ENCODE data around the gene FAF1.
"Not testable (repeated sequence)": the region's sequence is repeated elsewhere in the genome, so short reads cannot be mapped to it uniquely, and the experiment has no call there.

Gene FAF1

DNA sequence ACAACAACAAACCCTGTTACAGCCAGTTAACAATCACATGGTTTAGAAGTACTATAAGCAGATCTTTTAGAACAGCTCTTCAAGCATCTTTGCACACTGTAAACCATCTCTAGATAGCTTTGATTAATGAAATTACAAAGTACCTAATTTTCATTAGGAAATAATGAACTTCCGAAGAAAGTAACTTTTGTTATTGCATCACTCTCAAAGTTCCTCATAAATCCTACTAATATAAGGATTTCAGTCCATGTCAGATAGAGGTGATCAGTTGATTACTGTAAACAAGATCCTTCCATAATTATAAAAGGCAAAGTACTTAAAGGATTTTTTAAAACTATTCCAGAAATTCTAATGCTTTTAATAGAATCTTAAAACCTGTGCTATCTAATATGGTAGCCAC lies 58.2 kb downstream of the FAF1 start:
- no peak for DNase-seq

DNA sequence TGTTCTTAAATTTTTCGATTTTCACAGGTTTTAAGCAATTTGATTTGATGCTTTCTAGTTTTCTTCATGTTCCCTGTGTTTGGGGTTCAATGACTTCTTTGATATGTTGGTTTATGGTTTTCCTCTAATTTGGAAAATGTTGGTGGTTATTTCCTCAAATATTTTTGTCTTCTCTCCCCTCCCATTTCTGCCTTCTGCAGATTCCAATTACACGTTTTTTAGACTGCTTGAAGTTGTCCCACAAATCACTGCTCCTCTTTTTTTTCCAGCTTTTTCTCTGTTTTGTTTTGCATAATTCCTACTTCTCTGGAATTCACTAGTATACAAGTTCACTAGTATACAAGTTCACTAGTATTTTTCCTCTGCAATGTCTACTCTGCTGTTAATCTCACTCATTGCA lies 61.3 kb downstream of the FAF1 start:
- no peak for DNase-seq

DNA sequence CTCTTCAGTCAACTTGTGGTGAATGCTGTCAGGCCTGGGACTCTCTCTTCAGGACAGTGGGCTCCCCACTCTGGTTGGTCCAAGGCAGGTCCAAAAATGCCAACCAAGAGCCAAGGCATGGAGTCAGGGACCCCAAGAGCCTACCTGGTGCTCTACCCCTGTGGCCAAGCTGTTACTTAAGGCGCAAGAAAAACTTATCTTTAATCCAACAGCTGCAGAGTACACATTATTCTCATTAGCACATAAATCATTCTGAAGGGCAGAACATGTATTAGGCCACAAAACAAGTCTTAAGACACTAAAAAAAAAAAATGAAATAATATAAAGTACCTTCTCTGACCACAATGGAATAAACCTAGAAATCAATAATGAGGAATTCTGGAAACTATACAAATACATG lies 65.7 kb downstream of the FAF1 start:
- DNase-seq = no peak

DNA sequence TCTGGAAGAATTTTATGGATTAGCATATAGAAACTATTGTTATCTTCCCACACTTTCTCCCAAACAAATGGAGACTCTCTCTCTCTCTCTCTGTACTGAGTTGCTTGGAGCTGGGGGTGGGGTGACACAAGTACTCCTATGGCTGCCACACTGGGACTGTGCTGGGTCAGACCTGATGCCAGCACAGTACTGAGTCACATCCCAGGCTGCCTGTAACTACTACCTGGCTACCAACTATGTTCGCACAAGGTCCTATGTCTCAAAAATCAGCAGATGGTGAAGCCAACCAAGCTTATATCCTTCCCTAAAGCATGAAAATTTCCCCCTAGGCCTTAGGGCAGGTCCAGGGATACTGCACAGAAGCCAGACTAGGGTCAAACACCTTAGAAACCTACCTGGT lies 66.6 kb downstream of the FAF1 start:
- no peak for DNase-seq

DNA sequence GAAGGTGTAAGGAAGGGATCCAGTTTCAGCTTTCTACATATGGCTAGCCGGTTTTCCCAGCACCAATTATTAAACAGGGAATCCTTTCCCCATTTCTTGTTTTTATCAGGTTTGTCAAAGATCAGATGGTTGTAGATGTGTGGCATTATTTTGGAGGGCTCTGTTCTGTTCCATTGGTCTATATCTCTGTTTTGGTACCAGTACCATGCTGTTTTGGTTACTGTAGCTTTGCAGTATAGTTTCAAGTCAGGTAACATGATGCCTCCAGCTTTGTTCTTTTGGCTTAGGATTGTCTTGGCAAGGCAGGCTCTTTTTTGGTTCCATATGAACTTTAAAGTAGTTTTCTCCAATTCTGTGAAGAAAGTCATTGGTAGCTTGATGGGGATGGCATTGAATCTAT lies 72.5 kb downstream of the FAF1 start:
- DNase-seq = not testable (repeated sequence)

DNA sequence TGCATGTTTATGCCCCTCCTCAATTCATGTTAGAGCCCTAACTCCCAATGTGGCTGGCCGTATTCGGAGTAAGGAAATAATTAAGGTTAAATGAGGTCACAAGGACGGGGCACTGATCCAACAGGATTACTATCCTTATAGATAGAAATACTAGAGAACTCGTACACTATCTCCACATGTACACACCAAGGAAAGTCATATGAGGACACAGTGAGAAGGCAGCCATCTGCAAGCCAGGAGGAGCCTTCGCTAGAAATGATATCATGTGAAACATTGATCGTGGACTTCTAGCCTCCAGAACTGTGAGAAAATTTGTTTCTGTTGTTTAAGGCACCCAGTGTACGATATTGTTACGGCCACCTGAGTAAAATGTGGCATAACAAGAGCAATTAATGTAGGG lies 79.7 kb downstream of the FAF1 start:
- DNase-seq = no peak

DNA sequence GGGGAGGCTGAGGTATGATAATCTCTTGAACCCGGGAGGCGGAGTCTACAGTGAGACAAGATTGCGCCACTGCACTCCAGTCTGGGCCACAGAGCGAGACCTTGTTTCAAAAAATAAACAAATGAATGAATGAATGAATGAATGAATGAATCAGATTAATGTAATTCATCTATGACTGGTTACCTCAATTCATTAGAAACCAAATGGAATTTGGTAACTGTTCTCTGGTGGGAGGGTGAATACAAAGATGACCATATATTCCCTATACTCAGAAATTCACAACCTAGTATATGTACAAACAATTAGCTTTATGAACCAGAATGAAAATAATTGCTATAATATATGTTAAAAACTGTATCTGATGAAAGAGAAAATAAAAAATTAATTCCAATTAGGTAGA lies 80.9 kb downstream of the FAF1 start:
- no peak for DNase-seq

DNA sequence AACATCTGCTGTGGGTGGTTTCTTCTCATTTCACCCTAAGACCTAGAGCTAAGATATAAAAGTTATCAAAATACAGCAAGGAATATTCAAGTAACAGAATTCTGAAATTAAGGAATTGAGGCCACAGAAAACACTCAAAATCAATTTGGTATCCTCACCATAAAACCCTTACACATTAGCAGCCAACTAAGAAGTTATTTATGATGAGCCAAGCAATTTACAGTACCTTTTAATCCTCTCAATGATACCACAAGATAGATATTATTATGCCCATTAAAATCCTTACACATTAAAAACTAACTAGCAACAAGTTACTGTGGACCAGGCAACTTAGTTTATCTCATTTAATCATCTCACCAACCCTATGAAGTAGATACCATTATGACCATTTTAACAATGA lies 81.6 kb downstream of the FAF1 start:
- DNase-seq = no peak

DNA sequence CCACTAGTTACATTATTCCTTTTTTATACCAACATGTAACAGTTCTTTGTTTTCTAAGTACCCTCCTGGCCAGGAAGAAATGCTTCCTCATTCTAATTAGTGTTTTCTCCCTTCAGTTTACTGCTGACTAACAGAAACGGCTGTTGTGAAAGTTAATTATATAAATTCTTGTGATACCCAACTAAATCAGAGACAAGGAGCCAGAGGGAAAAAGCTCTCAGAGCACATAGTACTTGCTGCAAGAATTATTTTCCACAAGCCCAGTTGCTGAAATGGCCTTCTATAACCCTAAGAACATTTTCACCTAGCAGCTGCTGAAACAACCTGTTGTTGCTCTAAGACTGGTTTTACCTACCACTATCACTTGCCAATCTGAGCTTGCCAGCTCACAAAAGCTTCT lies 82.4 kb downstream of the FAF1 start:
- DNase-seq = no peak

DNA sequence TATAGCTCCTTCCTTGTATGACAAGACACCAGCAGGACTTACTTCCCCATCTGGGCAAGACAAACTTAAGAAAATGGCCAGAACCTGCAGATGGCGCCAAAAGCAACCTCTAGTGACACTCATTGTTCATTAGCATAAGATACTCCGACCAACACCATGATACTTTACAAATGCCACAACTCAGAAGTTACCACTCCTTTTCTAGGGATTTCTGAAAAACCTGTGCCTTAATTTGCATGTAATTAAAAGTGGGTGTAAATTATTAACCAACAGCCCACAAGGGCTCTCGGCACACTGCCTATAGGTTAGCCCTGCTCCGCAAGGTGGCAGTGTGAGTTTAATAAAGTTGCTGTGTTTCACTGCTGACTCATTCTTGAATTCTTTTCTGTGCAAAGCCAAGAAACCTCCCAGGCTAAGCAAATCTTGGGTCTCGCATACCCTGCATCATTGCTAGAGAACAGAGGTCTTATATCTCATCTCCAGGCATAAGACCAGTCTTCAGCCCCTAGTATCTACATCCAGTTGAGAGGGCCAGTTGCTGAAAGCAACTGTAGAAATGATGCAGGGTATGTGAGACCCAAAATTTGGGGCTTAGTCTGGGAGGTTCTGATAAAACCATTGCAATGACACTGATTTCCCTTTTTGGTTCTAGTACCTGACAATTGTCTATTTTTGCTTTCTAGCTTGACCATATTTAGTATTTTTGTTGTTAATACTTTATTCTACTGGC lies 86.4 kb downstream of the FAF1 start:
- DNase-seq = no peak

DNA sequence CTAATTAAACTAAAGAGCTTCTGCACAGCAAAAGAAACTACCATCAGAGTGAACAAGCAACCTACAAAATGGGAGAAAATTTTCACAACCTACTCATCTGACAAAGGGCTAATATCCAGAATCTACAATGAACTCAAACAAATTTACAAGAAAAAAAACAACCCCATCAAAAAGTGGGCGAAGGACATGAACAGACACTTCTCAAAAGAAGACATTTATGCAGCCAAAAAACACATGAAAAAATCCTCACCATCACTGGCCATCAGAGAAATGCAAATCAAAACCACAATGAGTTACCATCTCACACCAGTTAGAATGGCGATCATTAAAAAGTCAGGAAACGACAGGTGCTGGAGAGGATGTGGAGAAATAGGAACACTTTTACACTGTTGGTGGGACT lies 95.2 kb downstream of the FAF1 start:
- DNase-seq = not testable (repeated sequence)

DNA sequence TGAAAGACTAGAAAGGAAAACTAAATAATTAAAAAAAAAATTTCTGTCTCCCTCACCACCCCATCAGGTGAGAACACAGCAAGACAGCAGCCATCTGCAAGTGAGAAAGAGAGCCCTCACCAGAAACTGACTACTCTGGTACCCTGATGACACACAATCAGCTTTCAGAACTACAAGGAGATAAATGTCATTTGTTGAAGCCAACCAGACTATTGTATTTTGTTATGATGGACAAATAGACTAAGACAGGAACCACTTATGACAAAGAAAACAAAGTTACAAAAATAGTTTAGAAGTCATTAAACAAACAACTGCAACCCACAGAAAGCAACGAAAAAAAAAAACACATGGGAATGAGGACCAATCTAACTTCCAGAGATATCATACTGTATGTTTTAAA lies 98.3 kb downstream of the FAF1 start:
- DNase-seq = no peak

DNA sequence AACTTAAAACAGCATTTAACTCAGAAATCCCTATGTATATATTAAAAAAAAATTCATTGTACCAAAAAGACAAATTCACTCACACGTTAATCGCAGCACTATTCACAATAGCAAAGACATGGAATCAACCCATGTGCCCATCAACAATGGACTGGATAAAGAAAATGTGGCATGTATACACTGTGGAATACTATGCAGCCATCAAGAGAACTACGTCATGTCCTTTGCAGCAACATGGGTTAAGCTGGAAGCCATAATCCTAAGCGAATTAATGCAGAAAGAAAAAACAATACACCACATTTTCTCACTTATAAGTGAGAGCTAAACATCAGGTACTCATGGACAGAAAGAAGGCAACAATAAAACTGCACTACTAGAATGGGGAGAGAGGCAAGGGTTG lies 99.4 kb downstream of the FAF1 start:
- no peak for DNase-seq

DNA sequence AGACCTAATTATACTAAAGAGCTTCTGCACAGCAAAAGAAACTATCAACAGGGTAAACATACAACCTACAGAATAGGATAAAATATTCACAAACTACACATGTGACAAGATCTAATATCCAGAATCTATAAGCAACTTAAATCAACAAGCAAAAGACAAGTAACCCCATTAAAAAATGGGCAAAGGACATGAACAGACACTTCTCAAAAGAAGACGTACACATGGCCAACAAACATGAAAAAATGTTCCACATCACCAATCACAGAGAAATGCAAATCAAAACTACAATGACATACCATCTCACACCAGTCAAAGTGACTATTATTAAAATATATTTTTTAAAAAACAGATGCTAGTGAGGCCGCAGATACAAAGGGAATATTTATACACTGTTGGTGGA lies 99.8 kb downstream of the FAF1 start:
- no peak for DNase-seq

DNA sequence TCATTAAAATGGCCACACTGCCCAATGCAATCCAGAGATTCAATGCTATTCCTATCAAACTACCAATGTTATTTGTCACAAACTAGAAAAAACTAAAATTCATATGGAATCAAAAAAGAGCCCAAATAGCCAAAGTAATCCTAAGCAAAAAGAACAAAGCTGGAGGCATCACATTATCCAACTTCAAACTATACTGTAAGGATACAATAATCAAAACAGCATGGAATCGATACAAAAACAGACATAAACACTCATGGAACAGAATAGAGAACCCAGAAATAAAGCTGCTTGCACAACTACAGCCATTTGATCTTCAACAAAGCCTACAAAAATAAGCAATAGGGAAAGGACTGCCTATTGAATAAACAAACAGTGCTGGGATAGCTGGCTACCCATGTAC lies 100.4 kb downstream of the FAF1 start:
- no peak for DNase-seq

DNA sequence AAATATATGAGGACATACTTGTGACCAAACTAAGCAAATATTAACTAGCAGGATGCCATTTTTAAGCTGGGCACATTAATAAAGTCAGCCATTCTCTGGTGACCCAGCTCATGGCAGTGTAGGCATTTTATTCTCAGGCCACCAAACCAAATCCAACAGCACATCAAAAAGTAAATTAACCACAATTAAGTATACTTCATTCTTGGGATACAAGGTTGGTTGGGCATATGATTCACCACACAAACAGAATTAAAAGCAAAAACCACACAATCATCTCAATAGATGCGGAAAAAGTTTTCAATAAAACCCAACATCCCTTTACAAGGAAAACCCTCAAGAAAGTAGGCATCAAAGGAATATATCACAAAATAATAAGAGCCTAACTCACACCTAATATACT lies 101.3 kb downstream of the FAF1 start:
- DNase-seq = no peak

DNA sequence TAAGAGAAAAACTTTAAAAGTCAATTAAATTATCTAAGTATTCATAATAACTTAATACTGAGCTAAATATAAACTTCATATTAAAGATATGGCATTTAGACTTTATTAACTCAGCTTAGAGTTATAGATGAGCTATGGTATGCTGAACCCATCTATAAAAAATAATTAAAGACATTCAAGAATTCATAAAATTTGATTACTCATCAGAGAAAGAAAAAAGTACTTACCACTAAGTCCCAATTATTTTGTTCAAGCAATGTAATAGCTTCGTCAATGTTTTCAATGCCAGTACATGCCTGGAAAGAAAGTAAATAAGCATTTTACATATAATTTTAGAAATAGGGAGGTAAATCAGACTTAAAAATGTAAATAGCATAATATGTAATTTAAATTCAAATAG lies 102.4 kb downstream of the FAF1 start:
- no peak for DNase-seq

DNA sequence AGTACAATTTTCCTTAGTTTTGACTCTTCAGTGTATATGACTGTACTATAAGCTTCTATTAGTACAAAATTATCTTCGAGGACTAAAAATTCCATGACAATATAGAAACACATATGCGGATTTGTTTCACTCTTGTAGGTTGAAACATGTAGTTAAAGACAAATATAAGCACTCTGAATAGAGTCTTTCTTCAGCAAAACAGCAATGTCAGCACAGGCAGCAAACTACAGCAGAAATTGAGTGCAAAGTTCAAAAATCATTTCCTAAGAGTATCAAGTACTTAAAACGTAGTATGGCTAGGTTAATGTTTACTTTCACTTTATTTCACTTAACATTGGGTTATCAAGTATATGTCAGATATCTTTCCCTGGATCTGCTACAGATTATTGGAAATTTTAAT lies 106.7 kb downstream of the FAF1 start:
- DNase-seq = no peak

DNA sequence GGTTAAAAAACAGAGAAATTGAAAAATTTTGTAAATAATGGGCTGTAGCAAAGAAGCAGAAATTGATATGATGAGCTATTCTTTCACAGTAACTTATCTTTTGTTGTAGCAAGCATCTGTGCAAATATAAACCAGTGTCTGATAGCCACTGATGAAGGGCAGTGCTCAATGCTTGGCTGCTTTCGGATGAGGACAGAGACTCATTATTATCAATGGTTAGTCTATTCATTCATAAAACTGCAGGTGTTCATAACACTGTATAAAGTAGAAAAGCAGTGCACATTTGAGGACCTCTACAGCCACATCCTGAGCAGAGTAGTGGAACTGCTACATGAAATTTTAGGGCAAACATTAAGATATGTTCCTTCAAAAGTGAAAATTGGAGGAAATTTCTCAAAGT lies 107.2 kb downstream of the FAF1 start:
- no peak for DNase-seq

DNA sequence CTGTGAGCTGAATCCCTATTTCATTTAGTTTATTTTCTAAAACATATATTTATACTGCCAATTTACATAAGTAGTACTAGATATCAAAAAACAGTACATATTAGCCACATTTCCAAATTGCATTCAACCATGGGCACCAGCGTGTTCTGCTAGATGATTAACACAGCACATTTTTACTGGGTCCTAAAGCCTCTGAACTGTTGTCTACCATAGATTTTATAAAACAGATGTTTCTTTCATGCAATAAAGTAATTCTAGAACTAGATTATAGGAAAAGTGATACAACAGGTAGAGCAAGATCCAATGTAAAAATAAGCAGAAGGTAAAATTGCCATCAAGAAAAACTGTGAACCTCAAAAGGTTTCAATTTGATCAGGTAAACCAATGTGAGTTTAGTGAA lies 108.6 kb downstream of the FAF1 start:
- DNase-seq = no peak

DNA sequence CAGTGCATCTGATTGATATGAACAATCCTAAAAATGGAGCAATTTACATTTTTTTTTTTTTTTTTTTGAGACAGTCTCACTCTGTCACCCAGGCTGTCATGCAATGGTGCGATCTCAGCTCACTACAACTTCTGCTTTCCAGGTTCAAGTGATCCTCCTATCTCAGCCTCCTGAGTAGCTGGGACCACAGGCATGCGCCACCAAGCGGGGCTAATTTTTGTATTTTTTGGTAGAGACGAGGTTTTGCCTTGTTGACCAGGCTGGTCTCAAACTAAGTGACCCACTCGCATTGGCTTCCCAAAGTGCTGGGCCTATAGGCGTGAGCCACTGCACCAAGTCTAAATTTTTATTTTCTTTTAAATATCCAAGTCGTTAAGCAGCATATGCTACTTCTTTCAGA lies 109.0 kb downstream of the FAF1 start:
- no peak for DNase-seq

DNA sequence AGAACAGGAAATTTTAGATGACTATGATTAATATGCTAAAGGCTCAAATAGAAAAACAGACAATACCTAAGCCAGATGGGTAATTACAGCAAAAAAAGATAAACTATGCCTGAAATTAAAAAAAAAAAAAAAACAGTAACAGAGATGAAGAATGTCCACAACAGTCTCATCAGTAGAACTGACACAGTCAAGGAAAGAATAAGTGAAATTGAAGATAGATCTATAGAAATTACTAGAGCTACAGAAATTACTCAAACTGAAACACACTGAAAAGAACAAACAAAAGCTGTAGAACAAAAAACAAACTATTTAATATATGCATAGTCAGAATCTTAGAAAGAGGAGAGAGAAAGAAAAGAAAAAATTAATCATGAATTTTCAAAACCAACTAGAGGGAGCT lies 112.8 kb downstream of the FAF1 start:
- no peak for DNase-seq

DNA sequence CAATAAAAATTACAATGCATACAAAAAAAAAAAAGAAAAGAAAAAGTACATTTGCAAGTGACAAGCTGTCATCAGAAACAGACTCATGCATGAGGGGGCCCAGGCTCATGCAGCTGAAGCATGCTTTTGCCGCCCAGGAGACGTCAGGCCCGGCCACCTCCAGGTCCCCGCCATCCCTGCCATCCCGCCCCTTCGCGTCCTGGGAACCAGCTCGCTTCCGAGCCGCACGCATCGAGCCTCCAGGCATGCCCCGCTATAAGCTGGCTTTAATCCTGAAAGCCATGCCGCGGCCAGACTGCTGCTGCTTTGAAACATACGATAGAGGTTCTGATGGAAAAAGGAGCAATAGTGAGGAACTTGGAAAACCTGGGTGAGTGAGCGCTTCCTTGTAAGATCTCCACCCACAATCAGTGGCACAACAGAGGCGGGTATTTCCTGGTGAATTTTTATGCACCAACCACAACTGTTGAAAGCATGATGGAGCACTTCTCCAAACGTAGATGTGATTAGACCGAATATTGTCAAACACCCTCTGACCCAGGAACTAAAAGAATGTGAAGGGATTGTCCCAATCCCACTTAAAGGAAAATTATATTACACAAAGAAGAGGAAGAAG lies 113.7 kb downstream of the FAF1 start:
- DNase-seq = no peak

DNA sequence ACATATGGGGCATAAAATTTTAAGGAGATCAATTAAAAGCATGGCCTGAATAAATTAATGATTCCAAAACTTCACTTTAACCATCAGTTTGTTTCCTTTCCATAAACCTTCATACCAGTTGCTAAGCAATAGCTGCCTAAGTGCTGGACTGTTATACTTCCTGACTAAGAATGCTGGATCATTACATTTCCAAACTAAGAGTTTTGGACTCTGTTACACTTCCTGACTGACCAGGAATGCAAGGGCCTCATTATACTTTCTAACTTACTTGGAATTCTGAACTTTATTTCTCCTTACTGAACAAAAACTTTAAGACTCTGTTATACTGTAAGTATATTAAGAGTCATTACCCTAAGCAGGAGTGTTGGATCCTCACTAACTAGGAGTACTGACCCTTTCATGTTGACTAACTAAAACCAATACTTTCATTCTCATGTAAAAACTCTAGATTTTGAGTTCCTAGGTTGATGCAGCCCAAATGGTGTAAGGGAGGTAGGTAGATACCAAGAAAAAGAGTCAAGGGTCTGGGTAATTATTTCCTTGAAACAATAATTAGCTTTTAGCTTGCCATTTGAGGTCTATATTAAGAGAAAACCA lies 118.2 kb downstream of the FAF1 start:
- no peak for DNase-seq

DNA sequence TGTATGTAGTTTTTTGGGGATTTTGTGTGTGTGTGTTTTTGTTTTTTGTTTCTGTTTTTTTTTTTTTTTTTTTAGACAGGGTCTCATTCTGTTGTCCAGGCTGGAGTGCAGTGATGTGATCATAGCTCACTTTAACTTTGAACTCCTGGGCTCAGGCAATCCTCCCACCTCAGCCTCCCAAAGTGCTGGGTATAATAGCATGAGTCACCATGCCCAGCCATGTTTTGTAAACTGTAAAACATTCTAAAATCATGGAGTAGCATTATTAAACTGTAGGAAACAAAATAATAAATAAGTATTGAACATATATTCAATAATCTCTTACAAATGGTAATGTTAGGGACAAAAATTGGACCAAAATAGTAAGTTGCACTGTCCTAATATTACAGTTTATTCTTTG lies 124.0 kb downstream of the FAF1 start:
- no peak for DNase-seq
